Endothelial cell of umbilical vein (primary cell): ENCODE measurements around the gene IL36G. TPM values are rescaled to one million over a fixed set of nuclear protein-coding genes. Genes with fewer than 3 reads are reported as not detected.

Source experiments
- BruUV-seq: library from RNA; stranded (reverse); fragments of 400-500 nt; replicated peaks from 2 replicates; lab custom pipeline; 2021; lab: Mats Ljungman, UMichigan
- CTCF ChIA-PET: fragments of 300-600, 350-600 bp; sonication (Branson Sonifier 250); formaldehyde crosslinking; loops from one replicate; lab custom pipeline; 2021; ENCODE audit warnings: antibody characterized with exemption, inconsistent platforms; lab: Charles Lee
- POLR2A ChIA-PET: fragments of 300-600, 350-600 bp; sonication (Branson Sonifier 250); formaldehyde crosslinking; loops from one replicate; lab custom pipeline; 2021; ENCODE audit warnings: antibody characterized with exemption, inconsistent platforms; lab: Charles Lee
- DNase-seq: peaks from one replicate; pipeline ENCODE4 v3.0.0-alpha.2; 2011; ENCODE audit warnings: low read depth, low spot score
- FAIRE-seq: peaks from 2 replicates; lab custom pipeline; 2011; peaks lifted over from hg19 to GRCh38; lab: Jason Lieb, UNC
- H2AFZ ChIP-seq: 2 replicates; pipeline ENCODE4 v1.6.0; 2012; ENCODE audit warnings: low read depth, low read length, control low read depth, inconsistent platforms
- H3K27ac ChIP-seq: 2 replicates; pipeline ENCODE4 v1.5.1; 2011; ENCODE audit warnings: low read depth, mild to moderate bottlenecking, control low read depth, low read length, moderate library complexity; ENCODE audit not compliant: insufficient read depth
- H3K27me3 ChIP-seq, 2 experiments: 2 replicates each; pipeline versions ENCODE4 v1.6.0 to v1.6.1; 2011; ENCODE audit warnings: low read length in 2 of 2, mixed read lengths in 1 of 2; ENCODE audit not compliant: control insufficient read depth in 2 of 2, insufficient read depth in 2 of 2
- H3K36me3 ChIP-seq, 2 experiments: 2 replicates in 1 of 2; 3 replicates in 1 of 2; pipeline ENCODE4 v1.5.1; 2011; ENCODE audit warnings: low read length in 2 of 2, mild to moderate bottlenecking in 1 of 2, moderate library complexity in 1 of 2; ENCODE audit not compliant: control insufficient read depth in 2 of 2, insufficient read depth in 2 of 2; ENCODE audit errors: extremely low read depth in 1 of 2
- H3K4me1 ChIP-seq: 3 replicates; pipeline ENCODE4 v1.5.1; 2011; ENCODE audit warnings: mild to moderate bottlenecking, low read length; ENCODE audit not compliant: control insufficient read depth, insufficient read depth; ENCODE audit errors: extremely low read depth
- H3K4me2 ChIP-seq: 2 replicates; pipeline ENCODE4 v1.6.1; 2011; ENCODE audit warnings: low read length, control low read depth, mixed read lengths; ENCODE audit not compliant: insufficient read depth
- H3K4me3 ChIP-seq, 3 experiments: fragments of 200-600 bp in 1 of 3; sonication (generic), shearing (Covaris generic) in 1 of 3; replicated peaks in 1 of 3; 2 replicates each; pipeline ENCODE4 v1.5.1; 2011 to 2016; ENCODE audit warnings: control low read depth in 3 of 3, low read length in 3 of 3, mild to moderate bottlenecking in 2 of 3, inconsistent platforms in 1 of 3, low read depth in 1 of 3, moderate library complexity in 1 of 3; ENCODE audit not compliant: insufficient read depth in 1 of 3
- H3K79me2 ChIP-seq: 2 replicates; pipeline ENCODE4 v1.6.0; 2012; ENCODE audit warnings: low read length, inconsistent platforms; ENCODE audit not compliant: control insufficient read depth, insufficient read depth
- H3K9ac ChIP-seq: replicated peaks from 2 replicates; pipeline ENCODE3; 2011; ENCODE audit warnings: low read length, control low read depth; ENCODE audit not compliant: insufficient read depth; ENCODE audit errors: extremely low read depth
- H3K9me1 ChIP-seq: replicated peaks from 3 replicates; pipeline ENCODE4 v1.6.0; 2011; ENCODE audit warnings: mild to moderate bottlenecking, low read length; ENCODE audit not compliant: control insufficient read depth, insufficient read depth; ENCODE audit errors: extremely low read depth
- H3K9me3 ChIP-seq: replicated peaks from 2 replicates; pipeline ENCODE4 v1.5.1; 2012; ENCODE audit warnings: low read length, inconsistent platforms; ENCODE audit not compliant: control insufficient read depth, insufficient read depth
- H4K20me1 ChIP-seq: replicated peaks from 2 replicates; pipeline ENCODE3; 2011; ENCODE audit warnings: mild to moderate bottlenecking, low read length; ENCODE audit not compliant: control insufficient read depth, insufficient read depth; ENCODE audit errors: extremely low read depth
- CTCF ChIP-seq, 2 donors: IDR thresholded peaks; 1 replicate in 1 of 2; 2 replicates in 1 of 2; pipeline ENCODE4 v1.5.1; 2011; ENCODE audit warnings: low read length in 2 of 2, mild to moderate bottlenecking in 2 of 2, moderate library complexity in 2 of 2, control low read depth in 1 of 2, inconsistent platforms in 1 of 2, low read depth in 1 of 2; ENCODE audit not compliant: insufficient read depth in 1 of 2; ENCODE audit errors: extremely low read depth in 1 of 2
- EZH2 ChIP-seq: IDR thresholded peaks from 2 replicates; pipeline ENCODE4 v1.6.1; 2012; ENCODE audit warnings: borderline replicate concordance, low read depth, mild to moderate bottlenecking, moderate library complexity, low read length, inconsistent platforms; ENCODE audit not compliant: severe bottlenecking
- FOS ChIP-seq: IDR thresholded peaks from 2 replicates; pipeline ENCODE4 v1.6.1; 2011; ENCODE audit warnings: mild to moderate bottlenecking, low read length, moderate library complexity, borderline replicate concordance; ENCODE audit not compliant: insufficient read depth
- GATA2 ChIP-seq: IDR thresholded peaks from 2 replicates; pipeline ENCODE4 v1.7.0; 2011; ENCODE audit warnings: low read depth, mild to moderate bottlenecking, moderate library complexity, mixed read lengths, low read length; ENCODE audit not compliant: insufficient read length, insufficient read depth
- JUN ChIP-seq: IDR thresholded peaks from 2 replicates; pipeline ENCODE4 v1.6.1; 2011; ENCODE audit warnings: borderline replicate concordance, low read depth; ENCODE audit not compliant: insufficient read length, insufficient read depth
- MAX ChIP-seq: IDR thresholded peaks from 2 replicates; pipeline ENCODE4 v1.6.1; 2011; ENCODE audit not compliant: insufficient read depth, insufficient read length
- MYC ChIP-seq: IDR thresholded peaks from one replicate; pipeline ENCODE4 v1.6.1; 2011; ENCODE audit warnings: mild to moderate bottlenecking, low read depth, low read length
- POLR2A ChIP-seq: IDR thresholded peaks from 2 replicates; pipeline ENCODE4 v1.6.1; 2012; ENCODE audit warnings: low read depth, mild to moderate bottlenecking, control low read depth, low read length
- POLR2AphosphoS5 ChIP-seq: IDR thresholded peaks from 2 replicates; pipeline ENCODE4 v1.6.1; 2012; ENCODE audit warnings: low read depth, mild to moderate bottlenecking, control low read depth, low read length, moderate library complexity; ENCODE audit not compliant: insufficient read depth
- dilution Hi-C: fragments of 300-500 bp; cut with MboI; formaldehyde crosslinking; loops from one replicate; pipeline ENCODE4 v1.15.0; 2019; ENCODE audit warnings: low sequenced_read_pairs; ENCODE audit not compliant: extremely low pct_ligation_motif_present
- intact Hi-C: fragments of 100-400 bp; cut with micrococcal nuclease; formaldehyde crosslinking; loops from one replicate; pipeline ENCODE4 v1.10.0; 2022
- polyA plus RNA-seq, 4 experiments: library from polyadenylated mRNA; depleted of rRNA in 3 of 4; stranded (reverse) in 3 of 4; unstranded in 1 of 4; fragments of >200 nt; gene quantifications; 2 replicates each; pipeline versions ENCODE4 v1.2.1 to v1.2.3, GENCODE V29; 2011 to 2012; ENCODE audit warnings: missing spikeins in 1 of 4
- total RNA-seq: library from RNA; stranded (reverse); gene quantifications from 2 replicates; pipeline ENCODE4 v1.2.3, GENCODE V29; 2021

Gene IL36G
- total and polyA plus RNA-seq, 2 donors (not counting 3 experiments of a cell fraction or from before 2014, with no cell fraction given) = not detected

DNA sequence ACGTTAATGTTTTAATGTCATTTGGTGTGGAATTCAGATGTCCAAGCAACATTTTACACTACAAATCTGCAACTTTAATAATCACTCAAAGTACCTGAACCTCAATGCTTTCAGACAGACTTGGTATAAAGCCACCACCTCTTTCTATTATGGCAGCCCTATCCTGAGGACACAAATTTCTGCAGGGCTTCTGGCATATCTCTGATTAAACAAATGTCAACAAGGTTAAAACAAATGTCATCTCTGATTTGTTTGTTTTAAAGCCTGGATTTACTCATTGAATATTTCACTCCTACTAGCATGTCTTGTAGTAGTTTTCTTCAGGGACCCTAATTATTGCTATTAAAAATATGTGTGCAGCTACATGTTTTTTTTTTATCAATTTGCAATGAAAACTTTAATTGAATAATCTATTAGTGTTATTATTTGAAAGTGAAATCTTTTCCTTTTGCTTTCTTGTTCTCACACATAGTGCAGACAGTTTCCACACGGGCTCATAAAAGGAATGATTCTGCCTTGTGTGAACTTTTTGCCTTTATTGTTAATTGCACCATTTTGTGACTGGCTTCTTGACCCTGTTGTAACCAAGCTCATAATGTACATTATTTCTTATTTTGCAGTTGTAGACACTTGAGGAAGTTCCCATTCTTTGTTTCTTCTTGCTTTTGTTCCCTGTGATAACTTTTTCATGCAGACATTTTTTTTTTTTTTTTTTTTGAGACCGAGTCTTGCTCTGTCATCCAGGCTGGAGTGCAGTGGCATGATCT lies 36.8 kb upstream of the IL36G start:
- no peaks in the 10 kb centered on the region for H3K4me1 ChIP-seq
- no peak overlapping the region for H3K4me3 ChIP-seq
- H3K27ac ChIP-seq = no peak overlapping the region
- H3K79me2 ChIP-seq = no peaks in the 10 kb centered on the region
- TF ChIP-seq JUN (no peak), CTCF (IDR thresholded peaks at IDR 0.05; ENCODE audit: extremely low read depth in 1 of 2, insufficient read depth in 1 of 2, low read depth in 1 of 2, low read length in 2 of 2) (no peak), MAX (no peak), POLR2A (no peak), POLR2AphosphoS5 (no peak), MYC (no peak), FOS (no peak), EZH2 (no peak), GATA2 (no peak)
- intact Hi-C loops = loop anchor here (1.0 to 5.0 kb wide), 4 partner anchors 56 to 340 kb away; no protein-coding TSS in a partner anchor
- H3K9ac ChIP-seq = no peak overlapping the region
- no peak overlapping the region for H3K4me2 ChIP-seq
- no peak overlapping the region for H2AFZ ChIP-seq
- peaks cover 17 to 25% of the 10 kb centered on the region in 2 experiments for H3K27me3 ChIP-seq
- H3K9me1 ChIP-seq = no peaks in the 10 kb centered on the region
- DNase-seq (no peak), FAIRE-seq (no peak)
- ChIA-PET CTCF (interaction anchor here (0.7 to 4.9 kb wide), 52 partner anchors 10 to 343 kb away, joined by 3 to 410 read pairs (median 6); partner anchors contain the start of genes CKAP2L and IL1A), POLR2A (interaction anchor here (1.5 kb wide), 1 partner anchor 192 kb away, joined by 9 read pairs; no protein-coding TSS in a partner anchor)
- no TSS peak for BruUV-seq
- no peaks in the 10 kb centered on the region for H4K20me1 ChIP-seq
- no peaks in the 10 kb centered on the region for H3K9me3 ChIP-seq
- dilution Hi-C loops = loop anchor here (25.0 kb wide), 1 partner anchor 179 kb away; the partner anchor contains the start of gene CKAP2L
- H3K36me3 ChIP-seq = no peaks in the 10 kb centered on the region
